Neural progenitor cell (in vitro differentiated cells): ENCODE measurements around the gene PDE3A. TPM values are rescaled to one million over a fixed set of nuclear protein-coding genes. Genes with fewer than 3 reads are reported as not detected.
A peak's percentile ranks its signal among the peaks of the same experiment; 100 is the strongest.

Experiments used
- DNase-seq: peaks from one replicate; pipeline ENCODE4 v3.0.0-alpha.2; 2016; ENCODE audit warnings: low spot score
- H2AFZ ChIP-seq: fragments of 200-600 bp; sonication (generic); replicated peaks from 2 replicates; pipeline ENCODE4 v1.6.1; 2016; ENCODE audit warnings: antibody characterized with exemption
- H3F3A ChIP-seq: fragments of 200-600 bp; sonication (generic); 2 replicates; pipeline ENCODE4 v1.6.1; 2016; ENCODE audit warnings: antibody characterized with exemption, low read depth
- H3K27ac ChIP-seq: fragments of 200-600 bp; sonication (generic); 2 replicates; pipeline ENCODE4 v1.5.1; 2016; ENCODE audit warnings: mild to moderate bottlenecking
- H3K27me3 ChIP-seq: fragments of 200-600 bp; sonication (generic); 2 replicates; pipeline ENCODE4 v1.6.1; 2016; ENCODE audit warnings: mild to moderate bottlenecking, moderate library complexity
- H3K36me3 ChIP-seq: fragments of 200-600 bp; sonication (generic); 2 replicates; pipeline ENCODE4 v1.5.1; 2016
- H3K4me1 ChIP-seq: fragments of 200-600 bp; sonication (generic); 2 replicates; pipeline ENCODE4 v1.6.1; 2016; ENCODE audit warnings: mixed run types
- H3K4me2 ChIP-seq: fragments of 200-600 bp; sonication (generic); 2 replicates; pipeline ENCODE4 v1.6.1; 2016
- H3K4me3 ChIP-seq: fragments of 200-600 bp; sonication (generic); 2 replicates; pipeline ENCODE4 v1.5.1; 2016
- H3K79me2 ChIP-seq: fragments of 200-600 bp; sonication (generic); 2 replicates; pipeline ENCODE4 v1.6.1; 2016; ENCODE audit warnings: low read depth
- H3K9ac ChIP-seq: fragments of 200-600 bp; sonication (generic); 2 replicates; pipeline ENCODE4 v1.6.1; 2016
- H3K9me3 ChIP-seq: fragments of 200-600 bp; sonication (generic); 2 replicates; pipeline ENCODE4 v1.5.1; 2016; ENCODE audit warnings: low read depth
- H4K20me1 ChIP-seq: fragments of 200-600 bp; sonication (generic); 2 replicates; pipeline ENCODE4 v1.6.1; 2016; ENCODE audit warnings: low read depth
- H3K27ac Mint-ChIP-seq: 3 replicates; pipeline ENCODE4 v1.8.0; 2021; ENCODE audit warnings: mixed read lengths
- H3K27me3 Mint-ChIP-seq: 2 replicates; pipeline ENCODE4 v1.8.0; 2022; ENCODE audit warnings: low read depth, mild to moderate bottlenecking, inconsistent platforms, moderate library complexity, mixed read lengths; ENCODE audit not compliant: insufficient read depth
- H3K36me3 Mint-ChIP-seq: 3 replicates; pipeline ENCODE4 v1.8.0; 2021; ENCODE audit warnings: mixed read lengths
- H3K4me1 Mint-ChIP-seq: 3 replicates; pipeline ENCODE4 v1.8.0; 2021; ENCODE audit warnings: mixed read lengths
- H3K4me3 Mint-ChIP-seq: 3 replicates; pipeline ENCODE4 v1.8.0; 2021; ENCODE audit warnings: mild to moderate bottlenecking, moderate library complexity, mixed read lengths
- H3K9me3 Mint-ChIP-seq: 3 replicates; pipeline ENCODE4 v1.8.0; 2020; ENCODE audit warnings: mixed read lengths
- EZH2 ChIP-seq: fragments of 200-600 bp; sonication (generic); IDR thresholded peaks from 2 replicates; pipeline ENCODE4 v1.6.1; 2017; ENCODE audit warnings: antibody characterized with exemption, mild to moderate bottlenecking, moderate library complexity
- EZH2phosphoT487 ChIP-seq: fragments of 200-600 bp; sonication (generic); IDR thresholded peaks from 2 replicates; pipeline ENCODE4 v1.6.1; 2017; ENCODE audit warnings: antibody characterized with exemption
- total RNA-seq: library from RNA; depleted of rRNA; stranded (reverse); fragments of >200 nt; gene quantifications from 2 replicates; pipeline ENCODE4 v1.2.3, GENCODE V29; 2015; ENCODE audit warnings: low replicate concordance
- TF ChIP-seq, protein P1 (sequence below): fragments of 200-600 bp; sonication (generic); IDR thresholded peaks from 2 replicates; pipeline ENCODE4 v1.5.1; 2017; ENCODE audit warnings: antibody characterized with exemption, mild to moderate bottlenecking

The PDE3A gene
- total RNA-seq, 1 donor from 2014 or later, result 0.47 TPM

DNA sequence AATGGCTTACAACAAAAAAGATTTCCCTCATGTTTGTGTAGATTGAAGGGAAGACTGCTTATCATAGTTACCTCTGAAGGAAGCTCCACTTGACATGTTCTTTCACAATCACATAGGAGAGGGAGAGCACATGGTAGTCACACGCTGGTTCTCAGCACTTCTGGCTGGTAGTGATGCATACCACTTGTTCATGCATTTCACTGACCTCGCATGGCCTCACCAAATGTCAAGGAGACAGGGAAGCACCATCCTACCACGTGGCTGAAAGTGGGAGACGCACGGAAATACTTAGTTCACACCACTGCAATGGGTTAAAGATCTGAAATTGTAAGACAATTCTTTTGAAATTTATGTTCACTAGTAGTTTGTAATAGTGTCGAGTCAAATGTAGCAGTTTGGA lies 74.0 kb downstream of the PDE3A start:
- Mint-ChIP-seq H3K27ac (no peak overlapping the region), H3K36me3 (no peaks in the 10 kb centered on the region), H3K4me1 (no peaks in the 10 kb centered on the region), H3K9me3 (no peaks in the 10 kb centered on the region), H3K27me3 (peaks cover 2% of the 10 kb centered on the region), H3K4me3 (no peak overlapping the region)
- DNase-seq, result no peak
- Histone ChIP-seq H4K20me1 (no peaks in the 10 kb centered on the region), H3K9me3 (no peaks in the 10 kb centered on the region), H3K27me3 (no peaks in the 10 kb centered on the region), H3K36me3 (no peaks in the 10 kb centered on the region), H3F3A (no peaks in the 10 kb centered on the region), H3K4me2 (no peak overlapping the region), H3K9ac (no peak overlapping the region), H3K27ac (no peak overlapping the region), H3K4me1 (peaks cover 16% of the 10 kb centered on the region), H3K4me3 (no peak overlapping the region), H3K79me2 (no peaks in the 10 kb centered on the region), H2AFZ (no peak overlapping the region)
- TF ChIP-seq EZH2phosphoT487, result no peak

DNA sequence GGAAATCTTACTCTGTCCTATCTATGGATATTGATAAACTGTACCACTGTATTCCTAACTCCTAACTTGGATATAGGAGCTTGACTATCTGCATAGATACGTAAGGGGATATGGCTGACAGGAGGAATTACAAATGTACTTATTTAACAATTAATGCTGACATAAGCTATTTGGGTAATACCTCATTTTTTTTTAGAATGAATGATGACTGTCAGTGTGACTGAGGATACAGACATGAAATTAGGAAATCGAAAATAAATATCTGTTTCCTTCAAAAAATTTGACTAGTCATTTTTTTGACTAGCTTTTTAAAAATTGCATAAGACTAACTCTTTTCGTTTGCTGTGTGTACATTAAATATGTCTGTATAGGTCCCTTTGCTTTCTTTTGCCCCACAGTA lies 74.9 kb downstream of the PDE3A start:
- peaks cover 16% of the 10 kb centered on the region for H3K4me1 ChIP-seq
- H3K4me3 ChIP-seq, result no peak overlapping the region
- H3K9me3 ChIP-seq, result no peaks in the 10 kb centered on the region
- no peak overlapping the region for H3K27ac ChIP-seq
- no peaks in the 10 kb centered on the region for H3K36me3 ChIP-seq
- Mint-ChIP-seq H3K27me3 (peaks cover 4% of the 10 kb centered on the region), H3K27ac (no peak overlapping the region), H3K4me3 (no peak overlapping the region), H3K9me3 (no peaks in the 10 kb centered on the region), H3K4me1 (no peaks in the 10 kb centered on the region), H3K36me3 (no peaks in the 10 kb centered on the region)
- no peaks in the 10 kb centered on the region for H4K20me1 ChIP-seq
- H3K4me2 ChIP-seq, result no peak overlapping the region
- H3F3A ChIP-seq, result no peaks in the 10 kb centered on the region
- H3K9ac ChIP-seq, result no peak overlapping the region
- TF ChIP-seq EZH2 (no peak), EZH2phosphoT487 (no peak)
- TF ChIP-seq, protein P1, sequence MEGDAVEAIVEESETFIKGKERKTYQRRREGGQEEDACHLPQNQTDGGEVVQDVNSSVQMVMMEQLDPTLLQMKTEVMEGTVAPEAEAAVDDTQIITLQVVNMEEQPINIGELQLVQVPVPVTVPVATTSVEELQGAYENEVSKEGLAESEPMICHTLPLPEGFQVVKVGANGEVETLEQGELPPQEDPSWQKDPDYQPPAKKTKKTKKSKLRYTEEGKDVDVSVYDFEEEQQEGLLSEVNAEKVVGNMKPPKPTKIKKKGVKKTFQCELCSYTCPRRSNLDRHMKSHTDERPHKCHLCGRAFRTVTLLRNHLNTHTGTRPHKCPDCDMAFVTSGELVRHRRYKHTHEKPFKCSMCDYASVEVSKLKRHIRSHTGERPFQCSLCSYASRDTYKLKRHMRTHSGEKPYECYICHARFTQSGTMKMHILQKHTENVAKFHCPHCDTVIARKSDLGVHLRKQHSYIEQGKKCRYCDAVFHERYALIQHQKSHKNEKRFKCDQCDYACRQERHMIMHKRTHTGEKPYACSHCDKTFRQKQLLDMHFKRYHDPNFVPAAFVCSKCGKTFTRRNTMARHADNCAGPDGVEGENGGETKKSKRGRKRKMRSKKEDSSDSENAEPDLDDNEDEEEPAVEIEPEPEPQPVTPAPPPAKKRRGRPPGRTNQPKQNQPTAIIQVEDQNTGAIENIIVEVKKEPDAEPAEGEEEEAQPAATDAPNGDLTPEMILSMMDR, result no peak
- H3K79me2 ChIP-seq, result no peaks in the 10 kb centered on the region
- H3K27me3 ChIP-seq, result no peaks in the 10 kb centered on the region
- no peak for DNase-seq
- no peak overlapping the region for H2AFZ ChIP-seq

DNA sequence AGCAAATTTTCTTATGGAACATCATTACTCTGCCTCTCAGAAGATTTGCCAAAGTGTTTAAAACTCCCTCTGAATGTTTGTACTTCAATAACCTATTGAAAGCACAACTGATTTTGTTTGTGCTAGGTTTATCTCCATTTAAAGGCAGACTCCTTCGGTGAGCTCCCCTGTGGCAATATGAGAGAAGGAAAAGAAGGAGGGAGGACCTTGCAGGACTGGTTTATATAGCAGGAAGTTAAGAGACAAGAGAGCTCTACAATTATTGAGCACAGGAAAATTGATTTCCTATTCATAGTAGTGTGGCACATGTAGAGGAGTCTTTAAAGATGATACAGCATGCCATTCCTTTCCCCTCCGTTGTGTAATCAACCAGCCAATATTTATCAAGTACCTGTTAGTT lies 75.5 kb downstream of the PDE3A start:
- Mint-ChIP-seq H3K36me3 (no peaks in the 10 kb centered on the region), H3K4me3 (no peak overlapping the region), H3K4me1 (peaks cover 1% of the 10 kb centered on the region), H3K27ac (no peak overlapping the region), H3K27me3 (peaks cover 4% of the 10 kb centered on the region), H3K9me3 (no peaks in the 10 kb centered on the region)
- peak overlapping the region; percentile 10 for H3K4me2 ChIP-seq
- TF ChIP-seq, protein P1, result no peak
- H3F3A ChIP-seq, result no peaks in the 10 kb centered on the region
- H3K9ac ChIP-seq, result no peak overlapping the region
- no peak overlapping the region for H3K4me3 ChIP-seq
- H3K79me2 ChIP-seq, result no peaks in the 10 kb centered on the region
- no peak for DNase-seq
- H3K27ac ChIP-seq, result no peak overlapping the region
- no peaks in the 10 kb centered on the region for H3K36me3 ChIP-seq
- H3K4me1 ChIP-seq, result peaks cover 20% of the 10 kb centered on the region
- no peaks in the 10 kb centered on the region for H4K20me1 ChIP-seq
- H3K27me3 ChIP-seq, result no peaks in the 10 kb centered on the region
- peak overlapping the region; percentile 91 for H2AFZ ChIP-seq
- no peaks in the 10 kb centered on the region for H3K9me3 ChIP-seq

DNA sequence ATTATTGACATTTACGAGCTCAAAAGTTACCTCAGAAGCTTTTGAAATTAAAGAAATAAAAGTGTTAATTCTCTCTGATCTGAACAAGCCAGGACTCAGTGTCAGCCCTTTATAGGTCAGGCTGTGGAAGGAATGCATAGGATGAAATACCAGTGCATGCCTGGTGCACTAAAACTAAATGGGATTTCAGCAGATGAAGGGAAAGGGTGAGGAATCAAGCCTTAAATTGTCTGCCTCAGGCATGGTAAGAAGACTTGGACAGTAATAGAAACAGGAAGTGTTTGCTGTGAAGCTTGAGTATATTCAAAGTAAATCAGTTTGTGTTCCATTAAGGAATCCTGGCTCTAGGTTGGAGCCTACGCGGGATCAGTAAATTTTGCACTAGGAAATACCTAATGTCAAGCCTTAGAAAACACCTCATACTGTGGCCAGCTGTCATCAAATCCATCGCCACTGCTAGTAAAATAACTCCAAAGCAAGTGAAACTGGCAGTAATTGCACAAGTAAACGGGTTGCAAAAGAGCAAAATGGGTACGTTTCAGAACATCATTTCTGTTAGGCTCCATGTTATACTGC lies 76.3 kb downstream of the PDE3A start:
- H3F3A ChIP-seq, result no peaks in the 10 kb centered on the region
- no peaks in the 10 kb centered on the region for H3K9me3 ChIP-seq
- no peaks in the 10 kb centered on the region for H3K79me2 ChIP-seq
- H3K27me3 ChIP-seq, result no peaks in the 10 kb centered on the region
- DNase-seq, result peak; percentile 21
- no peak overlapping the region for H3K9ac ChIP-seq
- H3K4me3 ChIP-seq, result no peak overlapping the region
- no peak overlapping the region for H3K4me2 ChIP-seq
- Mint-ChIP-seq H3K4me1 (peaks cover 7% of the 10 kb centered on the region), H3K36me3 (no peaks in the 10 kb centered on the region), H3K27me3 (peaks cover 4% of the 10 kb centered on the region), H3K27ac (no peak overlapping the region), H3K4me3 (no peak overlapping the region), H3K9me3 (no peaks in the 10 kb centered on the region)
- no peaks in the 10 kb centered on the region for H3K36me3 ChIP-seq
- H3K27ac ChIP-seq, result no peak overlapping the region
- peaks cover 28% of the 10 kb centered on the region for H3K4me1 ChIP-seq
- H2AFZ ChIP-seq, result peak overlapping the region; percentile 91
- TF ChIP-seq EZH2phosphoT487, result no peak
- TF ChIP-seq, protein P1, result no peak
- TF ChIP-seq EZH2, result no peak
- no peaks in the 10 kb centered on the region for H4K20me1 ChIP-seq
